CD4-positive, alpha-beta T cell (primary cell): ENCODE data around the gene DAPK1. TPM values are rescaled to one million over a fixed set of nuclear protein-coding genes. Genes with fewer than 3 reads are reported as not detected.

Experiments used
- ATAC-seq: fragments of 200-7000 bp; cut with Tn5 transposase; one replicate; pipeline ENCODE4 v1.10.0; 2022; ENCODE audit warnings: mild to moderate bottlenecking; ENCODE audit not compliant: poor library complexity
- CTCF ChIA-PET: fragments of 350-600 bp; sonication (Branson Sonifier 250); formaldehyde crosslinking; loops from one replicate; lab custom pipeline; 2021; ENCODE audit warnings: antibody characterized with exemption, inconsistent platforms; lab: Charles Lee
- POLR2A ChIA-PET: fragments of 350-600 bp; sonication (Branson Sonifier 250); formaldehyde crosslinking; loops from one replicate; lab custom pipeline; 2021; ENCODE audit warnings: antibody characterized with exemption, inconsistent platforms; lab: Charles Lee
- DNase-seq, 14 experiments: peaks; one replicate each; pipeline ENCODE4 v3.0.0-alpha.2; 2013 to 2020; ENCODE audit warnings: mixed read lengths in 2 of 14
- H3K27ac ChIP-seq, 2 donors: one replicate each; pipeline versions ENCODE4 v1.5.1 to v1.7.0; 2013; ENCODE audit warnings: low read length in 2 of 2, low read depth in 1 of 2, mild to moderate bottlenecking in 1 of 2
- H3K27me3 ChIP-seq, 2 experiments: 1 replicate in 1 of 2; 2 replicates in 1 of 2; pipeline versions ENCODE4 v1.6.1 to v1.7.0; 2013; ENCODE audit warnings: low read length in 2 of 2, control low read depth in 1 of 2, mild to moderate bottlenecking in 1 of 2, moderate library complexity in 1 of 2; ENCODE audit not compliant: insufficient read depth in 2 of 2, control insufficient read depth in 1 of 2
- H3K36me3 ChIP-seq: one replicate; pipeline ENCODE4 v1.6.1; 2013; ENCODE audit warnings: low read length, control low read depth; ENCODE audit not compliant: insufficient read depth
- H3K4me1 ChIP-seq: one replicate; pipeline ENCODE4 v1.6.1; 2013; ENCODE audit warnings: low read length, control low read depth; ENCODE audit not compliant: insufficient read depth
- H3K4me3 ChIP-seq: one replicate; pipeline ENCODE4 v1.5.1; 2013; ENCODE audit warnings: mild to moderate bottlenecking, low read length, moderate library complexity
- H3K9me3 ChIP-seq, 2 experiments: 1 replicate in 1 of 2; 2 replicates in 1 of 2; pipeline versions ENCODE4 v1.6.1 to v1.7.0; 2013; ENCODE audit warnings: low read length in 2 of 2, mild to moderate bottlenecking in 2 of 2, control low read depth in 1 of 2, moderate library complexity in 1 of 2; ENCODE audit not compliant: control insufficient read depth in 1 of 2, insufficient read depth in 1 of 2
- H3K27ac Mint-ChIP-seq: one replicate; pipeline ENCODE4 v1.8.0; 2020; ENCODE audit warnings: mixed read lengths
- H3K27me3 Mint-ChIP-seq: one replicate; pipeline ENCODE4 v1.8.0; 2021; ENCODE audit warnings: mixed read lengths
- H3K36me3 Mint-ChIP-seq: one replicate; pipeline ENCODE4 v1.8.0; 2021; ENCODE audit warnings: low read depth, mixed read lengths
- H3K4me1 Mint-ChIP-seq: one replicate; pipeline ENCODE4 v1.8.0; 2021; ENCODE audit warnings: low read depth, mixed read lengths
- H3K4me3 Mint-ChIP-seq: one replicate; pipeline ENCODE4 v1.8.0; 2020; ENCODE audit warnings: mild to moderate bottlenecking, mixed read lengths
- H3K9me3 Mint-ChIP-seq: one replicate; pipeline ENCODE4 v1.8.0; 2020; ENCODE audit warnings: mixed read lengths
- intact Hi-C, 2 experiments: fragments of 100-400 bp; cut with DNase I in 1 of 2; cut with micrococcal nuclease in 1 of 2; formaldehyde crosslinking; loops; one replicate each; pipeline versions ENCODE4 v1.15.1 to v1.9.0; 2023 to 2025; cut with DNase I, micrococcal nuclease
- total RNA-seq, 174 experiments: library from RNA in 2 of 174; stranded (reverse) in 2 of 174; gene quantifications; one replicate each; pipeline ENCODE4 v1.2.3 and lab custom pipeline; 2021 to 2026
- TF ChIP-seq, protein P1 (sequence below): fragments of 200-600 bp; IDR thresholded peaks from one replicate; pipeline ENCODE4 v1.8.0; 2022; ENCODE audit warnings: antibody characterized with exemption, mild to moderate bottlenecking

Gene DAPK1
- total RNA-seq, 2 experiments from 2014 or later = 2.7 TPM

DNA sequence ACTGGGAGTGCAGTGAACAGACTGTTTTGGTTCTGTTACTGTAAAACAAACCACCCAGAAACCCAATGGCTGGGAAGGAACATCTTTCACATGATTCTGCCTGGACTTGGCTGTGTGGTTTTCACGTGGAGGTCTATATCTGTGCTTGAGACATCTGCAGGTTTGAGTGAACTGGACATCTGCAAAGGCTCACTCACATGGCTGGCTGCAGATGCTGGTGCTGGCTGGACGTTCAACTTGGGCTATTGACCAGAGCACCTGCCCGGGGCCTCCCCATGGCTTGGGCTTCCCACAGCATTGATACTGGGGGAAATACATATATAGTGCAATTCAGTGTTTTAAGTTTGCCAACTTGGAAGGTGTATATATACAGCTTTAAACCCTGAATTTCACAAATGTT lies 235.1 kb downstream of the DAPK1 start:
- no peaks in the 10 kb centered on the region for H3K9me3 ChIP-seq
- Mint-ChIP-seq H3K9me3 (no peaks in the 10 kb centered on the region), H3K27ac (no peak overlapping the region), H3K4me1 (peaks cover 30% of the 10 kb centered on the region), H3K27me3 (no peaks in the 10 kb centered on the region), H3K4me3 (no peak overlapping the region), H3K36me3 (peaks cover 42% of the 10 kb centered on the region)
- CTCF ChIA-PET = no interaction called here
- H3K4me1 ChIP-seq = peaks cover 5% of the 10 kb centered on the region
- no peak overlapping the region for H3K27ac ChIP-seq
- TF ChIP-seq, protein P1, sequence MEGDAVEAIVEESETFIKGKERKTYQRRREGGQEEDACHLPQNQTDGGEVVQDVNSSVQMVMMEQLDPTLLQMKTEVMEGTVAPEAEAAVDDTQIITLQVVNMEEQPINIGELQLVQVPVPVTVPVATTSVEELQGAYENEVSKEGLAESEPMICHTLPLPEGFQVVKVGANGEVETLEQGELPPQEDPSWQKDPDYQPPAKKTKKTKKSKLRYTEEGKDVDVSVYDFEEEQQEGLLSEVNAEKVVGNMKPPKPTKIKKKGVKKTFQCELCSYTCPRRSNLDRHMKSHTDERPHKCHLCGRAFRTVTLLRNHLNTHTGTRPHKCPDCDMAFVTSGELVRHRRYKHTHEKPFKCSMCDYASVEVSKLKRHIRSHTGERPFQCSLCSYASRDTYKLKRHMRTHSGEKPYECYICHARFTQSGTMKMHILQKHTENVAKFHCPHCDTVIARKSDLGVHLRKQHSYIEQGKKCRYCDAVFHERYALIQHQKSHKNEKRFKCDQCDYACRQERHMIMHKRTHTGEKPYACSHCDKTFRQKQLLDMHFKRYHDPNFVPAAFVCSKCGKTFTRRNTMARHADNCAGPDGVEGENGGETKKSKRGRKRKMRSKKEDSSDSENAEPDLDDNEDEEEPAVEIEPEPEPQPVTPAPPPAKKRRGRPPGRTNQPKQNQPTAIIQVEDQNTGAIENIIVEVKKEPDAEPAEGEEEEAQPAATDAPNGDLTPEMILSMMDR = no peak
- peaks cover 4% of the 10 kb centered on the region for H3K36me3 ChIP-seq
- no peak for DNase-seq
- intact Hi-C loops = no loop called here
- no peak overlapping the region for H3K4me3 ChIP-seq
- H3K27me3 ChIP-seq = no peaks in the 10 kb centered on the region
- no peak for ATAC-seq
- POLR2A ChIA-PET = no interaction called here

DNA sequence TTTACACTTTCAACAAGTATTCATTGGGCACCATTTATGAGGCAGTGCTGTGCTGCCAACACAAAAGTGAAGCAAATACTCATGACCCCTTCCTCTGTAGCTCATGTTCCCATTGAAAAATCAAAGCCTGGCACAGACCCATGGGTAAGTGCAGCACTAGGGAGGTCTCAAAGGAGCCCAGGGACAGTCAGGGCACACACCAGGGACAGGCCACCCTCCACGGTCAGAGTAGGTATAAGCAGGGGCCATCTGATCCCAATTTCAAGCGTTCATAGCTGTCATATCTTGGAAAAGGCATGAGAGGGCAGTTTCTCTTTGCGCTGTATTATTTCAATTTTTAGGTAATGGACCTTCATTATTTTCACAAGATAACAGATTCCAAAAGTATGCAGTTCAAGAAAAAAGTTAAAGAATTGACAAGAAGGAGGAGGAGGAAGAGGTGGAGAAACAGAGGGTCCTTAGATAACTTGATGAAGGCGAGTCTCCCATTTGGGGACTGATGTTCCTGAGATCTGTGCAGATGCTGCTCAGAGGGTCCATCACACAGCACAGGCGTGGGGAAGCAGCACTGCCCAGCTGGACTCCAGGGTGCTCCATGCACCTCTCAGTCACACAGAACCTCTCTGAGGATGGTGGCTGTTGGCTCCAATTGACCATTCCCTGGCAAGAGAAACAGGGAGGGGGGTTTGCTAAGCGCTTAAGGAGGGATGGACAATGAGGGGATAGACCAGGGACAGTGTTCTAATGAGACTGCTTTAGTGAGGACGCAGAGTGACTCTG lies 235.8 kb downstream of the DAPK1 start:
- Mint-ChIP-seq H3K27me3 (no peaks in the 10 kb centered on the region), H3K27ac (no peak overlapping the region), H3K36me3 (peaks cover 35% of the 10 kb centered on the region), H3K4me3 (no peak overlapping the region), H3K9me3 (no peaks in the 10 kb centered on the region), H3K4me1 (peaks cover 23% of the 10 kb centered on the region)
- TF ChIP-seq, protein P1 = no peak
- no peak for DNase-seq
- ATAC-seq = no peak
- peaks cover 5% of the 10 kb centered on the region for H3K4me1 ChIP-seq
- H3K9me3 ChIP-seq = no peaks in the 10 kb centered on the region
- no peaks in the 10 kb centered on the region for H3K27me3 ChIP-seq
- ChIA-PET CTCF (no interaction called here), POLR2A (no interaction called here)
- H3K36me3 ChIP-seq = peaks cover 4% of the 10 kb centered on the region
- H3K27ac ChIP-seq = no peak overlapping the region
- no peak overlapping the region for H3K4me3 ChIP-seq
- intact Hi-C loops = no loop called here

DNA sequence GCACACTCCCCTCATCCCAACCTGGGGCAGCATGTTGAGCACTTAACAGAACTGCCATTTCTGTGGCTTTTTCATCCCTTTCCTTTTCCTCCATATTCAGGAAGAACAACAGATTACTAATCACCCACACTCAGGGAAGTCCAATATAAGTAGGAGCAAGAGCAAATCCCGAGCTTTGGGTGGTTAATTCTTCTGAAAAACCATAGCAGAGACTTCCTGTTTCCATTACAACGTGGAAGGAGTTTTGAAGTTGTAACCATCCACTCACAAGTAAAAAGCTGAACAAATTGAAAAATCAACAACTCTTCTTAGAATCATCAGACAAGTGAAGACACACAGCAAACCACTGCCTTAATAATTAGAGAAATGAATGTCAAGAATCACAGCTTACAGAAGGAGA lies 236.4 kb downstream of the DAPK1 start:
- Histone ChIP-seq H3K27ac (no peak overlapping the region), H3K4me1 (no peaks in the 10 kb centered on the region), H3K9me3 (no peaks in the 10 kb centered on the region), H3K27me3 (no peaks in the 10 kb centered on the region), H3K36me3 (peaks cover 4% of the 10 kb centered on the region), H3K4me3 (no peak overlapping the region)
- Mint-ChIP-seq H3K27me3 (no peaks in the 10 kb centered on the region), H3K9me3 (no peaks in the 10 kb centered on the region), H3K27ac (no peak overlapping the region), H3K36me3 (peaks cover 28% of the 10 kb centered on the region), H3K4me3 (no peak overlapping the region), H3K4me1 (peaks cover 16% of the 10 kb centered on the region)
- DNase-seq (no peak), ATAC-seq (no peak)
- intact Hi-C loops = no loop called here
- ChIA-PET CTCF (no interaction called here), POLR2A (interaction anchor here (0.8 kb wide), 1 partner anchor 17 kb away, joined by 3 read pairs; no protein-coding TSS in a partner anchor)
- TF ChIP-seq, protein P1 = no peak
